ENCODE results near the gene REEP1.
A peak's percentile ranks its signal among the peaks of the same experiment; 100 is the strongest.

REEP1 gene, protein sequence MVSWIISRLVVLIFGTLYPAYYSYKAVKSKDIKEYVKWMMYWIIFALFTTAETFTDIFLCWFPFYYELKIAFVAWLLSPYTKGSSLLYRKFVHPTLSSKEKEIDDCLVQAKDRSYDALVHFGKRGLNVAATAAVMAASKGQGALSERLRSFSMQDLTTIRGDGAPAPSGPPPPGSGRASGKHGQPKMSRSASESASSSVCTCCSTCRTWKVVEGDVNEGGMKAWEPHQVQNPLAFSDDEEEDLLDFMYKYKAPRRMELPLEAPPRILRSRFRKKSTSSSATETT

DNA sequence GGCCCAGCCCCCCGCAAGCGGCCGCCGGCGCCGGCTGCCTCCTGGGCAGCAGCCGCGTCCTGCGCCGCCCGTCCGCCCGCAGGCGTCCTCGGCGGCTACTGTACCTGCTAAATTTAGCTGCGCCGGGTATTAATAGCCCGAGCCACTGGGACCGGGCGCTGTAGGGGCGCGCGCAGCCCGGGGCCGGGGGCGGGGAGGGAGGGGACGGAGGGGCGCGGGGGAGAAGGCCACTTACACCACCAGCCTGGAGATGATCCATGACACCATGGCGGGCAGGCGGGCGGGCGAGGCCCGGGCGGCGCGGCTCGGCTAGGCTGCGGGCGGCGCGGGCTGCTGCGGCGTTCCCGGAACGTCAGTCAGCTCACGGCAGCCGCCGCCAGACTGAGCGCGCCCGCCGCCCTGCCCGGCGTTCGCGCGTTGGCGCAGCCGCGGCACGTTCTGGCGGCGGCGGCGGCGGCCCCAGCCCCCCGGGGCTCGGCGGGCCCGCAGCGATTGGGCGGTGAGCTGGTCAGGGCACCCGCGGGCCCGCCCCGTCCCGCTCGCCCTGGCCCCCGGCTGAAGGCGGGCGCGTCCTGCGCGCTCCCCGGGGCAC is at the start of gene REEP1:
TSS of gene REEP1 (minus strand) at position 383 of the 592 bp plus-strand sequence. CDS start at position 267, 116 bp downstream.
- peak; percentile 20 to 54 for DNase-seq

DNA sequence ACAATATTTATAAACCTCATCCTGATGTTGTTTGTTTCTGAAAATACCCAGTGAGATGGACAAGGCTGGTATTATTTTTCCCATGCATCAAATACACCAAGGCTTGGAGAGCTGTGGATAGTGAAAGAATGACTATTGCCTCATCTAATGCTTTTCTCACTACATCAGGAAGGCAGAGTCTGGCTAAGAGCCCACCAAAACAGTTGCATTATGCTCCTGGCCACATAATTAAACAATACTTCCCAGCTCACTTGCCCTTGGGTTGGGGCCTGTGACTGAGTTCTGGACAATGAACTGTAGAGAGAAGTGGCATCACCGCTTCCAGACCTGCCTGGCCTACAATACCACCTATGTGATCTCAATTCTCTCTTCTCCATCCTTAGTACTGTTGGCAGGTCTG is 46.4 kb upstream of the REEP1 start:
- no peak for DNase-seq

DNA sequence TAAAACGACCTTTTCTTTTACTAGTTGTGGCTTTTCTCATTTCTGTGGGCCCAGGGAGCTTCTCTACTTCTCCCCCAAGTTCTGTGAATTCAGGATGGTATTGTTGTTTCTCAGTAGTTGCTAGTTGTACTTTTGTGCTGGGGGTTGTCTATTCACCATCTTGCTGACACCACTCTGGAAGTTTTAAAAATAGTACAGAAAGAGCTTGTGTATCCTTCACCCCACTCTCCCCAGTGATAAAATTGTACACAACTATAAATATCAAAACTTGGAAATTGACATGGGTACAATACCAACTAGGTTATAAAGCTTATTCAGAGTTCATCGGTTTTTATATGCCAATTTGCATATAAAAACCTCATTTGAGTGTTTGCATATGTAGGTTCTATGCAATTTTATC is 45.3 kb upstream of the REEP1 start:
- DNase-seq: no peak

DNA sequence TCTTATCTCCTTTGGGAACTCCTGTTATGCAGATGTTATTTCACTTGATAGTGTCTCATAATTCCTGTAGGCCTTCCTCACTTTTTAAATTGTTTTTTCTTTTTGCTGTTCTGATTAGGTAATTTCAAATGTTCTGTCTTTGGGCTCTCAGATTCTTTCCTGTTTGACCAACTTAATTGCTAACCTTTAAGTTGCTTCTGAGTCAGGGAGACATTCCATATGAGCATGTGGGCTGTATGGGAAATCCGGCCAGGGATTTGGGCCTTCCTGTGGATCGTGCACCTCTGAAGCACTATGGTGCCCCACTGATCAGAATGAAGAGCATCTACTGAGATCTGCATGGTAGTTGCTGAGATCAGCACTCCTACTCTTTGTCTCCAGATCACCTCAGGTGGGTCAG is 44.7 kb upstream of the REEP1 start:
- no peak for DNase-seq

DNA sequence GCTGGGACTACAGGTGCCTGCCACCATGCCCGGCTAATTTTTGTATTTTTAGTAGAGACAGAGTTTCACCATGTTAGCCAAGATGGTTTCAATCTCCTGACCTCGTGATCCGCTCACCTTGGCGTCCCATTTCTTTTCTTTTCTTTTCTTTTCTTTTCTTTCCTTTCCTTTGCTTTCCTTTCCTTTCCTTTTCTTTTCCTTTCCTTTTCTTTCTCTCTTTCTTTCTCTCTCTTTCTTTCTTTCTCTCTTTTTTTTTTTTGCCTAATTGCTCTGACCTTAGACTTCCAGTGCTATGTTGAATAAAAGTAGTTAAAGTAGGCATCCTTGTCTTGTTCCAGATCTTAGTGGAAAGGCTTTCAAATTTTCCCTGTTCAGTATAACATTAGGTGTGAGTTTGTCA is 41.0 kb upstream of the REEP1 start:
- DNase-seq: no peak

DNA sequence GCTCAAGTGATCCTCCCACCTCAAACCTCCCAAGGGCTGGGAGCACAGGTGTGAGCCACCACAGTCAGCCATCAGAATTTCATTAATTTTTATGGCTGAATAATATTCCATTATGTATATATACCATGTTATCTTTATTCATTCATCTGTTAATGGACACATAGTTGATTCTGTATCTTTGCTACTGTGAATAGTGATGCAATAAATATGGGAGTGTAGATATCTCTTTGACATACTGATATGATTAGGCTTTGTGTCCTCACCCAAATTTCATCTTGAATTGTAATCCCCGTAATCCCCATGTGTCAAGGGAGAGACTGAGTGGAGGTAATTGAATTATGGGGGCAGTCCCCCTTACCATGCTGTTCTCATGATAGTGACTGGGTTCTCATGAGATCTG is 38.2 kb upstream of the REEP1 start:
- DNase-seq: no peak

DNA sequence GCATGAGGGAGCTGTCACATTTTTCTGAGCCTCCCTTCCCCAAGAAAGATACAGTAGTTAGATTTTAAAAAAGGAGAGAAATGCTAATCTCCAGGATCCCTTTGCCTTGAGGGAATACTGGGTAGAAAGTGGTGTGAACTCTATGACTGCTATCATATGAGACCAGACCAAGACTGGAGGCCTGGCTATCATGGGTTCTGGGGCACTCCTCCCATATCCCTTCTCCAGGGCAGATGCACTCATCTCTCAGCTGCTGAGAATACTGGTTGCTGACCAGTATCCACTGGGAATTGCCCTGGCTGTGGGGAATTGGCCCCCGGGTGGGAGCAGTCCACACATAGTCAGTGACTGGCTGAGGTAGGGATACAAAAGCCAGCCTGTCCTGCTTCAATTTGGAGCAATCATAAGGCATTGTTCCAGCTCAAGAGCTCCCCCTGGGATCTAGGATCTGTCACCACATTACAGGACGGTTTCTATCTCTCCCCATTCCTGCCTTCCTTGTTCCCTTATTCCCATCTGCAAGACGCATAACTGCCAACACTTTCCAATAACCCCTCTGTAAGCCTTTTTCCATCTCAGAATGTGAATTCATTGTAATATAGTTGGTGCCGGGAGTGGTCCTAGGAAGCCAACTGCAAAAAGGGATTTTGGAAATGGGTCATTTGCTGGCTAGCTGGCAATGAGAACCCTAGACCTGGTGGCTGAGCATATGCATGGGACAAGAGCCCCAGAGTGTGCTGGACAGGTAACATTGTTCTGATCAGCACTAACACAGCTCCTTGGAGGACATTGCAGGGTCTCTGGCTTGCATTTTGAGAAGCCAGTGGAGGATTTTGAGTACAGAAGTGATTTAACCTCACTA is 35.4 kb upstream of the REEP1 start:
- DNase-seq: no peak

DNA sequence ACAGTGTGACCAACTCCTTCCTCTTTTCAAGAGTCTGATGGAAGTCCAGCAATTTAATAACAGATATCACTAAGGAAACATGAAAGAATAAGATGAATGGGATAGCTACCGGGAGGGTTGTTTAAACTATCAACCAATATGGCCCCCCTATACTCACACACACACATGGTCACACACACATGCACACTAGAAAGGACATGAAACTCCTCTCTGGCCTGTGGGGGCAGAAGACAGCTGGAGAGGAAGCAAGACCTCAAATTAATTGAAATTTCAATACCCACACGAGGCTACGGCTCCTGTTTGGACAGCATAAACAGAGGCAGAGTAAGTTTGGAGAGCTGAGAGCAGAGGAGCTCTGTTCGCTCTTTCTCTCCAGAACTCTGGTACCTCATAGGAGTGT is 34.7 kb upstream of the REEP1 start:
- DNase-seq: no peak

DNA sequence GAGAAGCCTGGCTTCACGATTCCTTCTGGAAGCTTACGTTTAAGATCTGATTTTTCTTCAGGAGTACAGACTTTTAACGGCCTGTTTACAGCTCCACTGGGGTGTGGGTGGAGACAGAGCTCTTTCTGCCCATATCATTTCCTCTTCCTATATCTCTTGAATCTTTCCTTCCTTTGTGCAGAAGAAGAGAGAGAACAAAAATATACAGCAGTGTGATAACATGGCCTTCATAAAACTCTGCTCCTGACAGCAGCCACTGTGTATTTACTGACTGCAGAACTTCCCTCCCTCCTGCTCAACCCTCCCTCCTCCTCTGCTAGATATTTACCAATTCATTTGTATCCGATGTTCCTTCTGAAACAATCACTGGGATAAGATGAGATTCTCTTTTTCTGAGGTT is 34.1 kb upstream of the REEP1 start:
- no peak for DNase-seq

DNA sequence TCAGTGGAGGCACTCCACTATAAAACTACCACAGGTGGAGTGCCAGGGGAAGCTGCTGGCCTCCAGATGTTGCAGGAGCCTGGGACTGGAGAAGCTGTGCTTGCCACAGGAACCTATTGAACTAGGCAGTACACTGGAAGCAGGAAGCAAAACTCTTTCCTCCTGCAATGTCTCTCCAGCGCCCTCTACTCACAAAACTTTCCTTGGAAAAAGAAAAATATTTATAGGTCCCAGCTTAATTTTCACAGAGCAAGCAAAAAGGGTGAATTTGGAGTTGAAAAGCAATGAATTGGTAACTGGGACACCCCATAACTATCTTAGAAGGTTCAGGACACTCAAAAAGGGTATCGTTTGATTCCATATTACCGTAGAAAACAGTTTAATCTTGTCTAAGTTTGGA is 33.2 kb upstream of the REEP1 start:
- no peak for DNase-seq

DNA sequence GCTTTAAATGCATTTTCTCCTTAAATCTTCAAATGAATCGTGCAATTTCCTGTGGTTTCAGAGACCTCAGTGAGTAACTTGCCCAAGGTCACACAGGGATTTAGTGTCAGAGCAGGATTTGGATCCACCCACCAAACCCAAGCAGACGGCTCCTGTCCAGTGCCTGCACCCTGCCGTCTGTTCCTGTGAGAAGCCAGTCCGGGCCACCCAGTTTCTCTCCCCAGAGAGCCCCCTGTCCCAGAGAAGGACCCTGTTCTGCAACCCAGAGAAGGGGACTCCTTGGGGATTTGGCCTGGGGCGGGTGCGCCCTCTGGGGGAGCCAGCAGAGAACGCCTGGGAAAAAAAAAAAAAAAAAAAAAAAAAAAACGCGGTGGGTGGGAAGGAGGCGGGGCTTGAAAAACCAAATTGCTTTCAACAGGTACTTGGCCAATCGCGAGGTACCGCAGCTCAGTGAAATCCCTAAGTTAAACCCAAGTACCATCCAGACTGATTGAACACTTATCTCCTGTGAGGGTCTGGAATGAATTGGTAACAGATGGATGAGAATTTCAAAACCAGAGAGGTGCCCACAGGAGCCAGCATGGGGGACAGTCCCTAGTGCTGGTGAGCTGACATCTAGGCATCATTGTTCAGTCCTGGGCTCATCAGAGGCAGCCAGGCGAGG is 30.9 kb upstream of the REEP1 start:
- peak; percentile 42 to 51 for DNase-seq

DNA sequence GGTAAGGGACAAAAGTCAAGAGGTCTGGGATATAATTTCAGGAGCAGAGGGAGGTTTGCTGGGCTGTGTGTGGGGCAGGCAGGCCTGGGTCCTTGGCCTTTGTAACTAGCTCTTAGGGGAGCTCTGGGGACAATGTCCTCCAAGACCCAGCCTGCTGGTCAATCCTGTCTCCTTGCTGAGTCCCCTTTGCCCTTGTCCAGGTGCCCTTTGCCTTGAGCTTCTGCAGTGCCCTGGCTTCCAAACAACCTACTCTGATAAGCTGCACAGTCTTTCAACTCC is 30.0 kb upstream of the REEP1 start:
- no peak for DNase-seq

DNA sequence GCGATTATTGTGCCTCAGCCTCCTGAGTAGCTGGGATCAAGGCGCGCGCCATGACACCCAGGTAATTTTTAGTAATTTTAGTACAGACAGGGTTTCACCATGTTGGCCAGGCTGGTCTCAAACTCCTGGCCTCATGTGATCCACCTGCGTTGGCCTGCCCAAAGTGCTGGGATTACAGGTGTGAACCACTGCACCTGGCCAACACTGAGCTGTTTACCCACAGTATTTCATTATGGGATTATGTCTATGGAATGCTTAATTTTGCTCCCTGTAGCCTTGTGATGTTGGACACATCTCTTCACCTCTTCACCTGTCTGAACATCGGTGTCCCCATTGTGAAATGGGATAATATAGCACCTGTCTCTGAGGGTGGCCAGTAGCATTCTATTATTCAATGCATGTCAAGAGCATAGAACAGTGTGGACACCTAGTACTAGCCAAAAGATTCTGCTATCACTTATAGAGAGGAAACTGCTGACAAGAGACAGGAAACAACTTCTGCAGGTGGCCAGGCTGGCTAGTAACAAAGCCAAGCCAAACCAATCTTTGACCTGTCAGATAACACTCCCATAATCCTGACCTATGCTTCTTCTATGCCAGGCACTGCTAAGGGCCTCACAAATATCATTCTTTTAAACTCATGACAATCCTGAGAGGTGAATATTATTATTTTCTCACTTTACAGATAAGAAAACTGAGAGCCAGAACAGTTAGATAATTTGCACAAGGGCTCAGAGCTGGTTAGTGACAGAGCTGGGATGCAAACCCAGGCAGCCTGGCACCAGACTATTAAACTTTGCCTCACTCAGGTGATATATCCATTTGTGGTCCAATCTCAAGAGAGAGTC is 29.4 kb upstream of the REEP1 start:
- no peak for DNase-seq

DNA sequence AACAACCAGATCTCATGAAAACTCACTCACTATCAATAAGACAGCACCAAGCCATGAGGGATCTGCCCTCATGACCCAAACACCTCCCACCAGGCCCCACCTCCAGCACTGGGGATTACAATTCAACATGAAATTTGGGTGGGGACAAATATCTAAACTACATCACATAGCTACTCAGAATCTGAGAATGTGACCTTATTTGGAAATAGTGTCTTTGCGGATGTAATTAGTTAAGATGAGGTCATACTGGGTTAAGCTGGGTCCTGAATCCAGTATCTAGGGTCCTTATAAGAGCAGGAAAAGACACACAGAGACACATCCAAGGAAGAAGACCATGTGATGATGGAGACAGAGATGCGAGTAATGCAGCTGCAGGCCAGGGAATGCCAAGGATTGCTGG is 27.5 kb upstream of the REEP1 start:
- no peak for DNase-seq

DNA sequence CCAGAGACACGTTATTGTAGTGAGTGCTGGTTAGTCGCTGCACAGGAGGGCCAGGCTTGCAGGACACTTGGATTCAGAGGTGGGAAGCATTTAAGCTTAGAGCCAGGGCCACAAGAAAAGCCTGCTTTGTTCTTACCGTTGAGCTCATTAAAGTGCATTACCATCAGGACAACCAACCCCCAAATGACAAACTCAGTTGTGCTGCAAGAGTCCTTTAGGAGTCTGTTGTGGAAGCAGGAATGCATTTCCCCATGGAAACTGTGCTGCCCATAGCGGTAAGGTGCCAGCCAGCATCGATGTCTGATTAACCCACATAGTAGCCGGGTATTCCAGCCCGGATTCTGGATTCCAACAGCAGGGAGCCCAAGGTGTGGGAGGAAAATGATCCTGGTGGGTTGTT is 23.4 kb upstream of the REEP1 start:
- no peak for DNase-seq

DNA sequence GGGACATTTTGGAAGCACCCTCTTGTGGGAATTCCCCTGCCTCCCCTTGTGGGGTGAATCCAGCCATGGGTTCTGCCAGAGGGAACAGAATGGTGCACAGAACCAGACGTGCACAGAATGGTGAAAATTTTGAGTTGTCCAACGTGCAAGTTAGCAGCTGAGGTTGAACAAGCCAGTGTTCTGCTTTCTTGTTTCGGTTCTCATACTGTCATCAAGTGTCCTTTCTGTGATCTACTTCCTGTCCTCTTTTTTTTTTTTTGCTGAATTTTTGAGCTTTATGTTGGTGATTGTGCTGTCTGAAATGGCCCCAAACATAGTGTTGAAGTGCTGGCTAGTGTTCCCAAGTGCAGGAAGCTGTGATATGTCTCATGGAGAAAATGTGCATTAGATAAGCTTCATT is 21.5 kb upstream of the REEP1 start:
- no peak for DNase-seq

DNA sequence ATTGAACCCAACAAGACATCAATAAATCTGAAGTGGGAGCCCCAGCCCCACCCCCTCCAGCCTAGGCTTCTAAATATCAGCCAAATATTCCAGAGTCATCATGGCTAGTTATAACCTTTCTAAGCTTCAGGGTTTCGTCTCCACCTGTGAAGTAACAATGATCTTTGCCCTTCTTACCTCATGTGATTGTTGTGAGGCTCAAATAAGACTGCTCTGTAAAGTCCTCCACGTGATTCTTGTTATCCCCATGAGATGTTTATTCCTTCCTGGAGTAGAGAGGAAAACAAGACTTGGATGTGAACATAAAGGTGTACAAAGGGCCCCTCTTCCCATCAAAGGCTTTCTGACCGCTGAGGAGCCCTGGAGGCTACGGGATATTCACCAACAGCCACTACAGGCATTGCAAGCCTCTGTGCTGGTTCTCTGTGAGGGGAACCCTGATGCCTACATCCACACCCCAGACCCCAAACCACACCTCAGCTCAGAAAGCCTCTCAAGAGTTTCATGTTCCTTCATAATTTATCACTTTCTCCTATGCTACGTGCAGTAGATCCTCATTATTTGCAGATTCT is 20.1 kb upstream of the REEP1 start:
- no peak for DNase-seq

DNA sequence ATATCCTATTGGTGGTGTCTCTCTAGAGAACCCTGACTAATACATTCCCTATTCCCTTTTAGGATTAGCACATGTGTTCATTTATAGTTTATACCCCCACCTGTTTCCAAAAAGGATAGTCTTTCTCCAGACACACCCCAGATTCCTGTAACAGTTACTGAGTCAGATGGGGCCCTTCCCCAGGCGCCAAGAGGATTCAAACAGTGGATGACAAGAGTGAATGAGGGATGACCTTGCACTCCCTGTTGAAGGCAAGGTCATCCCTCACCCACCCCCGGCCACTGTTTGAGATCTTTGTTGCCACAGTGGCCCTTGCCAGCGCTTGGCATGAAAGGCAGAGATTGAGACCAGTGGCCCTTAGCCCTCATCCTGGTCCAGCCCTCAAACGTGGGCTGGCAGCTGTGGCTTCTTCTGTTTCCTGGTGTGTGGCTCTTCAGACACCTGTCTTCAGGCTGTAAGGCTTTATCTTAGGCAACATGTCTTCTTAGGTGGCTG is 15.3 kb upstream of the REEP1 start:
- no peak for DNase-seq

DNA sequence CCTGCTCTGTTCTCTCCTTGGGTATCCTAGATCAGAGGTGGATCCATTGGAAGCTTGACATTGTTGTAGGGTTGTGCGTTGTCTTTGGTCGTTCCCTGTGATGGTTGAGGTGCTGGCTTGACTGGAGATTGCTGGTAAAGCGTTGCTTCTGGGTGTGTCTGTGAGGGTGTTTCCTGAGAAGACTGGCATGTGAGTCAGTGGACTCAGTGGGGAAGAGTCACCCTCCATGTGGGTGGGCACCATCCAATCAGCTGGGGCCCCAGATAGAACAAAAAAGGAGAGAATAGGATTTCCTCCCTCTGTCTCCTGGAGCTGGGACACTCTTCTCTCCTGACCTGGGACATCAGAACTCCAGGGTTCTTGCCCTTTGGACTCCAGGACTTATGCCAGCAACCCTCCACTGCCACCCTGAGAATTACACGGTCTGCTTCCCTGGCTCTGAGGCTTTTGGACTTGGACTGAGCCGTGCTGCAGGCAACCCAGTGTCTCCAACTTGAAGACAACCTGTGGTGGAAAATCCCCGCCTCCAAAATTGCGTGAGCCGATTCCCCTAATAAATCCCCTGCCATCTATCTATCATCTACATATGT is 14.8 kb upstream of the REEP1 start:
- DNase-seq: no peak

DNA sequence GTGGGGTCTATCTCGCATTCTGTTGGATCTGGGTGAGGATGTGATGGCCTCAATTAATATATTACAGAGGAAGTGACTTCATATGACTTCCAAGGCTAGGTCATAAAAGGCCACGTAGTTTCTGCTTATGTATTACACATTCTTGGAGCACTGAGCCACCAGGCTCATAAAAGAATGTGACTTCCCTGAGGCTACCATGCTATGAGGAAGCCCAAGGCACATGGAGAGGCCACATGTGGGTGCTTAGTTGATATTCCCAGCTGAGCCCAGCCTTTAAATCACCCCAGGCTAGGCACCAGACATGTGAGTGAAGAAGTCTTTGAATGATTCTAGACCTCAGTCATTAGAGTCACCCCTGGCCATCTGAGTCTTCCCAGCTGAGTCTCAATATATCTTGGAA is 13.3 kb upstream of the REEP1 start:
- DNase-seq: no peak

DNA sequence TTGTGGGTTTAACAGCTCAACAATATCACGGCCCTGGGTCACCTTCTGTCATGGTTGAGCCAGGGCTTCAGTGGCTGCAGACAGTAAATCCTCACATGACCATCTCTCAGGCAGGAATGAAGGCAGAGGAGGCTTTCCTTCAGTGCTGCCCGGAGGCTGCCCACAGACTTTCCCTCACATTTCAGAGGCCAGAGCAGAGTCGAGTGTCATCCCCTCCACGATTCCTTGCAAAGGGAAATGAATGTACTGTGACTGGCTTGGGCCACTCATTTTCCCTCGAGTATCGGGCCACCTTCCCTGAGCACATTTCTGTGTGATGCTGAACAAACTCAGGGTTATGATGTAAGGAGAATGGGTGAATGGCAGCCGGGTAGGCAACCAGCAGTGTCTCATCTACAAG is 10.0 kb upstream of the REEP1 start:
- DNase-seq: no peak
